HepG2 (cell line): ENCODE measurements around the gene CPZ. TPM values are rescaled to one million over a fixed set of nuclear protein-coding genes. Genes with fewer than 3 reads are reported as not detected.
A peak's percentile ranks its signal among the peaks of the same experiment; 100 is the strongest.

Experiments
- ATAC-seq: fragments of 200-7000 bp; cut with Tn5 transposase; 3 replicates; pipeline ENCODE4 v1.9.1; 2020; ENCODE audit warnings: mild to moderate bottlenecking, moderate library complexity
- BruUV-seq: library from RNA; stranded (reverse); fragments of 400-500 nt; replicated peaks from 2 replicates; lab custom pipeline; 2021; lab: Mats Ljungman, UMichigan
- CTCF ChIA-PET: fragments of 300-600 bp; formaldehyde crosslinking; extraction: SDS; loops from one replicate; lab custom pipeline; 2021; ENCODE audit warnings: low total read pairs, inconsistent platforms, low intra/inter-chr PET ratio; lab: Yijun Ruan, JAX
- POLR2A ChIA-PET: fragments of 350-600 bp; sonication (Branson Sonifier 250); formaldehyde crosslinking; loops from one replicate; lab custom pipeline; 2020; ENCODE audit warnings: antibody characterized with exemption, inconsistent platforms; lab: Yijun Ruan, JAX
- DNase-seq: peaks from one replicate; pipeline ENCODE4 v3.0.0-alpha.2; 2015; ENCODE audit warnings: low spot score
- FAIRE-seq: peaks from 3 replicates; lab custom pipeline; 2011; peaks lifted over from hg19 to GRCh38; lab: Jason Lieb, UNC
- H2AFZ ChIP-seq: one replicate; pipeline ENCODE4 v1.6.1; 2011; ENCODE audit warnings: low read length, inconsistent platforms
- H3K27ac ChIP-seq: fragments of 300-600 bp; 3 replicates; pipeline ENCODE4 v1.8.0; 2011; ENCODE audit warnings: mixed run types, mild to moderate bottlenecking, mixed read lengths, low read length, inconsistent platforms; ENCODE audit not compliant: insufficient read depth; ENCODE audit errors: extremely low read length
- H3K27me3 ChIP-seq, 2 experiments: fragments of 200-600 bp in 1 of 2; 2 replicates in 1 of 2; 3 replicates in 1 of 2; pipeline versions ENCODE4 v1.6.0 to v1.8.0; 2011; ENCODE audit warnings: low read length in 2 of 2, mild to moderate bottlenecking in 2 of 2, moderate library complexity in 2 of 2, inconsistent platforms in 1 of 2; ENCODE audit not compliant: insufficient read depth in 2 of 2, control insufficient read depth in 1 of 2
- H3K36me3 ChIP-seq, 2 experiments: fragments of 200-600 bp in 1 of 2; replicated peaks in 1 of 2; 2 replicates in 1 of 2; 3 replicates in 1 of 2; pipeline versions ENCODE4 v1.5.1 to v1.8.0; 2011; ENCODE audit warnings: low read length in 2 of 2, inconsistent platforms in 1 of 2; ENCODE audit not compliant: insufficient read depth in 2 of 2, control insufficient read depth in 1 of 2
- H3K4me1 ChIP-seq: 2 replicates; pipeline ENCODE4 v1.5.1; 2012; ENCODE audit warnings: low read length, inconsistent platforms; ENCODE audit not compliant: insufficient read depth
- H3K4me2 ChIP-seq: 2 replicates; pipeline ENCODE4 v1.6.0; 2011; ENCODE audit warnings: low read depth, low read length, inconsistent platforms
- H3K4me3 ChIP-seq, 3 experiments: fragments of 200-600 bp in 1 of 3; sonication (generic), shearing (Covaris generic) in 1 of 3; replicated peaks in 1 of 3; 2 replicates each; pipeline ENCODE4 v1.5.1; 2011 to 2016; ENCODE audit warnings: low read length in 3 of 3, inconsistent platforms in 2 of 3, low read depth in 2 of 3, mild to moderate bottlenecking in 2 of 3, control low read depth in 1 of 3, mixed read lengths in 1 of 3; ENCODE audit not compliant: insufficient read depth in 1 of 3
- H3K79me2 ChIP-seq: one replicate; pipeline ENCODE4 v1.6.1; 2011; ENCODE audit warnings: low read length, inconsistent platforms; ENCODE audit not compliant: insufficient read depth
- H3K9ac ChIP-seq: 2 replicates; pipeline ENCODE4 v1.6.0; 2011; ENCODE audit warnings: mild to moderate bottlenecking, low read depth, low read length, inconsistent platforms; ENCODE audit not compliant: insufficient read depth
- H3K9me3 ChIP-seq: 2 replicates; pipeline ENCODE4 v1.5.1; 2012; ENCODE audit warnings: mild to moderate bottlenecking, low read length
- H4K20me1 ChIP-seq: 2 replicates; pipeline ENCODE4 v1.6.0; 2011; ENCODE audit warnings: inconsistent platforms, mild to moderate bottlenecking, low read length, moderate library complexity; ENCODE audit not compliant: insufficient read depth
- MAFF ChIP-seq: IDR thresholded peaks from 2 replicates; pipeline ENCODE4 v1.6.1; 2011; ENCODE audit warnings: low read depth, low read length, improper control_type of control experiment
- MAFK ChIP-seq, 2 experiments: IDR thresholded peaks in 1 of 2; conservative IDR thresholded peaks in 1 of 2; 2 replicates each; pipeline ENCODE4 v1.6.1; 2011; ENCODE audit warnings: improper control_type of control experiment in 2 of 2, low read length in 2 of 2
- PAF1 ChIP-seq: IDR thresholded peaks from 2 replicates; pipeline ENCODE4 v1.6.1; 2016; ENCODE audit warnings: missing genetic modification reagents, missing compliant biosample characterization
- RFXAP ChIP-seq: sonication (generic); formaldehyde crosslinking; IDR thresholded peaks from 2 replicates; pipeline ENCODE4 v1.4.0; 2020; ENCODE audit warnings: missing genetic modification reagents, borderline replicate concordance
- SMAD9 ChIP-seq: sonication (generic); formaldehyde crosslinking; IDR thresholded peaks from 2 replicates; pipeline ENCODE4 v1.5.1; 2020; ENCODE audit warnings: mild to moderate bottlenecking, missing genetic modification reagents
- ZNF354B ChIP-seq: sonication (generic); formaldehyde crosslinking; IDR thresholded peaks from 2 replicates; pipeline ENCODE4 v1.8.0; 2022; ENCODE audit warnings: mild to moderate bottlenecking, missing genetic modification reagents
- WGBS: methylation state at CpG from one replicate; pipeline ENCODE4 v1.1.6; 2017; ENCODE audit warnings: low lambda C conversion rate; 5-methylcytosine and 5-hydroxymethylcytosine counted together
- in situ Hi-C: cut with HindIII; loops from 2 replicates; pipeline ENCODE4 v1.10.0; 2017; ENCODE audit warnings: low pct_unique_long_range_greater_than_20kb; ENCODE audit not compliant: extremely low pct_ligation_motif_present
- intact Hi-C: fragments of 100-400 bp; cut with micrococcal nuclease; formaldehyde crosslinking; loops from one replicate; pipeline ENCODE4 v1.10.0; 2022; ENCODE audit not compliant: unreplicated experiment
- polyA plus RNA-seq, 8 experiments: library from polyadenylated mRNA; depleted of rRNA in 3 of 8; stranded (reverse) in 7 of 8; unstranded in 1 of 8; fragments of >200 nt; fragmentation: Illumina TruSeq in 4 of 8; extraction: Trizol in 4 of 8; gene quantifications; 2 replicates each; pipeline versions ENCODE4 v1.2.1 to v1.2.3, GENCODE V29; 2011 to 2016; ENCODE audit warnings: low read depth in 4 of 8, missing spikeins in 1 of 8, mixed read lengths in 1 of 8; ENCODE audit not compliant: insufficient read depth in 1 of 8
- total RNA-seq, 5 experiments: library from RNA; depleted of rRNA; stranded (reverse); fragments of >200 nt; fragmentation: Illumina TruSeq; extraction: Trizol; gene quantifications; 2 replicates each; pipeline ENCODE4 v1.2.3, GENCODE V29; 2016; ENCODE audit warnings: low read depth in 1 of 5
- TF ChIP-seq, protein P1 (sequence below): sonication (generic); formaldehyde crosslinking; IDR thresholded peaks from 2 replicates; pipeline ENCODE4 v1.4.0; 2020; ENCODE audit warnings: missing genetic modification reagents

Gene CPZ
- total and polyA plus RNA-seq, 2 of the 13 experiments (the other 11 are each of a cell fraction or from before 2014, with no cell fraction given) = 0.58 to 0.61 TPM

DNA sequence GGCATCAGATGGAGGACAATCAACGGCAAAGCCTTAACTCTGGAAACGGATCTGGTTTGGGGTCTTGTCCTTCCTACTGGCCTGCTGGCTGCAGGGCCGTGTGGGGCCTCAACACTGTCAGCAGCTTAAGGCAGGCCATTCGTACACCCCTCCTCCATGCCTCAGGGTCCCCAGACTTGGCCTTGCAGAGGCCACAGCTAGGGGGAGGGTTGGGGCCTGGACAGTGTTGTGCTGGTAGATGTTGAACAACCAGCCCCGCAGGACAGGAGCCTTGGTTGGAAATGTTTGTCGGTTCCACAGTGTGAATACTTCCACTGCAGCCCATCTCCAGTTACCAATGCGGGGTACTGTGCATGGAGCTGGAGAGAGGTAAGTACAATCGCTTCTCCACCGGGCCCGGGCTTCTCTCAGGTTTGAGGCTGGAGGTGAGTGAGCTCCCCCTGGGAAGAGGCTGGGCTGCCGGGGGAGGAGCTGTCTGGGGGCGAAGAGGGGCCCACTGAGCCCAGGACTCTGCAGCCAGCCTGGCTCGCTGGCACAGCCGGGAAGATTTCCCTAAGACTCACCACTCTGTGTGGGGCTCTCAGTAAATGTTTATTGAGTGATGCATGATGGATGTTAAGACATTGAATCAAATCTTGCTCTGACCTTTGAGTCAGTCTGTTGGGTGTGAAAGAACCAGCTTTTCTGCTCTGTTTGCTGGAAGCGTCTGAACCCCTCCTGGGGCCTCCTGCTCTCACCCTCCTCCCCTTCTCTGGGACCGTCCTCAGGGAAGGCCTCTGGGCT is 32.1 kb upstream of the CPZ start:
- TF ChIP-seq, protein P1, sequence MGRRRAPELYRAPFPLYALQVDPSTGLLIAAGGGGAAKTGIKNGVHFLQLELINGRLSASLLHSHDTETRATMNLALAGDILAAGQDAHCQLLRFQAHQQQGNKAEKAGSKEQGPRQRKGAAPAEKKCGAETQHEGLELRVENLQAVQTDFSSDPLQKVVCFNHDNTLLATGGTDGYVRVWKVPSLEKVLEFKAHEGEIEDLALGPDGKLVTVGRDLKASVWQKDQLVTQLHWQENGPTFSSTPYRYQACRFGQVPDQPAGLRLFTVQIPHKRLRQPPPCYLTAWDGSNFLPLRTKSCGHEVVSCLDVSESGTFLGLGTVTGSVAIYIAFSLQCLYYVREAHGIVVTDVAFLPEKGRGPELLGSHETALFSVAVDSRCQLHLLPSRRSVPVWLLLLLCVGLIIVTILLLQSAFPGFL (CRISPR knock-in tag) = no peak
- TF ChIP-seq RFXAP (CRISPR knock-in tag) = no peak
- TF ChIP-seq, all 625 proteins: peak for 0
- Histone ChIP-seq H3K36me3 (no peaks in the 10 kb centered on the region), H2AFZ (no peak overlapping the region), H3K27me3 (peaks cover 1 to 8% of the 10 kb centered on the region in 2 experiments; a peak in 2 of 5 replicates), H3K4me3 (no peak overlapping the region), H3K4me1 (no peaks in the 10 kb centered on the region), H4K20me1 (no peaks in the 10 kb centered on the region), H3K9me3 (no peaks in the 10 kb centered on the region), H3K79me2 (no peaks in the 10 kb centered on the region), H3K4me2 (no peak overlapping the region), H3K27ac (no peak overlapping the region), H3K9ac (no peak overlapping the region)
- no peak for FAIRE-seq
- ATAC-seq = no peak
- WGBS = 33% methylated on average over 10 of the region's 16 CpGs
- no peak for DNase-seq
- BruUV-seq = no TSS peak
- in situ Hi-C loops = no loop called here
- intact Hi-C loops = no loop called here
- POLR2A ChIA-PET = no interaction called here
- CTCF ChIA-PET = no interaction called here

DNA sequence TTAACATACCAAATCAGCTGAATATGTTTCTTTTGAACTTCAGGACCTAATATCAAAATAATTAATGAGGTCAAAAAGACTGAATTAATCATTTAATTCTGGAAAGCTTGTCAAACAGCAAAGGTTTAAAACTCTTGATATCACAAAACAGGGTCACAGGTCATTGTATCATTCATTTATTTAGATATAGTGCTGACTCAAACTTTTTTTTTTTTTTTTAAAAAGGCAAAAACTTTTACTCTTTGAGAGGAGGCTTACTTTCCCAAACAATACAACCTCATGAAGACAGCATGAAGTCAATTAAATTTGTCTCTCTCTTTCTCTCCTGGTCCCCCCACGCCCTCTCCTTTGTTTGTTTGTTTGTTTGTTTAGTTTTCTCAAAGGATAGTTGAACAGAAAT is 28.0 kb upstream of the CPZ start:
- intact Hi-C loops = no loop called here
- DNase-seq = no peak
- Histone ChIP-seq H3K4me3 (no peak overlapping the region), H2AFZ (no peak overlapping the region), H3K27ac (no peak overlapping the region), H3K4me1 (no peaks in the 10 kb centered on the region), H3K36me3 (no peaks in the 10 kb centered on the region), H3K79me2 (no peaks in the 10 kb centered on the region), H3K9me3 (no peaks in the 10 kb centered on the region), H3K9ac (no peak overlapping the region), H4K20me1 (no peaks in the 10 kb centered on the region), H3K27me3 (peaks cover 0 to under 1% of the 10 kb centered on the region in 2 experiments; a peak in 2 of 5 replicates), H3K4me2 (no peak overlapping the region)
- no peak for FAIRE-seq
- POLR2A ChIA-PET = no interaction called here
- peak; percentile 21; the same call in 1 of the 2 replicates for TF ChIP-seq MAFF
- no peak for TF ChIP-seq ZNF354B (CRISPR knock-in tag)
- TF ChIP-seq SMAD9 (CRISPR knock-in tag) = no peak
- TF ChIP-seq PAF1 = no peak
- peak; percentile 20 to 57; a peak in 2 of 4 replicates for TF ChIP-seq MAFK (conservative IDR thresholded peaks at IDR 0.05 in 1 of 2, IDR thresholded peaks at IDR 0.05 in 1 of 2; ENCODE audit: low read length in 2 of 2)
- in situ Hi-C loops = no loop called here
- no peak for ATAC-seq
- CTCF ChIA-PET = no interaction called here
- BruUV-seq = no TSS peak
- WGBS = 0% methylated on average over 1 of the region's 1 CpG
